Measurements from ENCODE around the gene RRAGD. TPM values are rescaled to one million over a fixed set of nuclear protein-coding genes. Genes with fewer than 3 reads are reported as not detected.

Gene RRAGD
- total and polyA plus RNA-seq, 2 of the 8 experiments (the other 6 are each of a cell fraction or from before 2014, with no cell fraction given): 7.2 to 30.8 TPM

GRCh38 chr6:89355511-89356194 lies 56.4 kb downstream of the RRAGD start (continued):
- TF ChIP-seq, protein P1, sequence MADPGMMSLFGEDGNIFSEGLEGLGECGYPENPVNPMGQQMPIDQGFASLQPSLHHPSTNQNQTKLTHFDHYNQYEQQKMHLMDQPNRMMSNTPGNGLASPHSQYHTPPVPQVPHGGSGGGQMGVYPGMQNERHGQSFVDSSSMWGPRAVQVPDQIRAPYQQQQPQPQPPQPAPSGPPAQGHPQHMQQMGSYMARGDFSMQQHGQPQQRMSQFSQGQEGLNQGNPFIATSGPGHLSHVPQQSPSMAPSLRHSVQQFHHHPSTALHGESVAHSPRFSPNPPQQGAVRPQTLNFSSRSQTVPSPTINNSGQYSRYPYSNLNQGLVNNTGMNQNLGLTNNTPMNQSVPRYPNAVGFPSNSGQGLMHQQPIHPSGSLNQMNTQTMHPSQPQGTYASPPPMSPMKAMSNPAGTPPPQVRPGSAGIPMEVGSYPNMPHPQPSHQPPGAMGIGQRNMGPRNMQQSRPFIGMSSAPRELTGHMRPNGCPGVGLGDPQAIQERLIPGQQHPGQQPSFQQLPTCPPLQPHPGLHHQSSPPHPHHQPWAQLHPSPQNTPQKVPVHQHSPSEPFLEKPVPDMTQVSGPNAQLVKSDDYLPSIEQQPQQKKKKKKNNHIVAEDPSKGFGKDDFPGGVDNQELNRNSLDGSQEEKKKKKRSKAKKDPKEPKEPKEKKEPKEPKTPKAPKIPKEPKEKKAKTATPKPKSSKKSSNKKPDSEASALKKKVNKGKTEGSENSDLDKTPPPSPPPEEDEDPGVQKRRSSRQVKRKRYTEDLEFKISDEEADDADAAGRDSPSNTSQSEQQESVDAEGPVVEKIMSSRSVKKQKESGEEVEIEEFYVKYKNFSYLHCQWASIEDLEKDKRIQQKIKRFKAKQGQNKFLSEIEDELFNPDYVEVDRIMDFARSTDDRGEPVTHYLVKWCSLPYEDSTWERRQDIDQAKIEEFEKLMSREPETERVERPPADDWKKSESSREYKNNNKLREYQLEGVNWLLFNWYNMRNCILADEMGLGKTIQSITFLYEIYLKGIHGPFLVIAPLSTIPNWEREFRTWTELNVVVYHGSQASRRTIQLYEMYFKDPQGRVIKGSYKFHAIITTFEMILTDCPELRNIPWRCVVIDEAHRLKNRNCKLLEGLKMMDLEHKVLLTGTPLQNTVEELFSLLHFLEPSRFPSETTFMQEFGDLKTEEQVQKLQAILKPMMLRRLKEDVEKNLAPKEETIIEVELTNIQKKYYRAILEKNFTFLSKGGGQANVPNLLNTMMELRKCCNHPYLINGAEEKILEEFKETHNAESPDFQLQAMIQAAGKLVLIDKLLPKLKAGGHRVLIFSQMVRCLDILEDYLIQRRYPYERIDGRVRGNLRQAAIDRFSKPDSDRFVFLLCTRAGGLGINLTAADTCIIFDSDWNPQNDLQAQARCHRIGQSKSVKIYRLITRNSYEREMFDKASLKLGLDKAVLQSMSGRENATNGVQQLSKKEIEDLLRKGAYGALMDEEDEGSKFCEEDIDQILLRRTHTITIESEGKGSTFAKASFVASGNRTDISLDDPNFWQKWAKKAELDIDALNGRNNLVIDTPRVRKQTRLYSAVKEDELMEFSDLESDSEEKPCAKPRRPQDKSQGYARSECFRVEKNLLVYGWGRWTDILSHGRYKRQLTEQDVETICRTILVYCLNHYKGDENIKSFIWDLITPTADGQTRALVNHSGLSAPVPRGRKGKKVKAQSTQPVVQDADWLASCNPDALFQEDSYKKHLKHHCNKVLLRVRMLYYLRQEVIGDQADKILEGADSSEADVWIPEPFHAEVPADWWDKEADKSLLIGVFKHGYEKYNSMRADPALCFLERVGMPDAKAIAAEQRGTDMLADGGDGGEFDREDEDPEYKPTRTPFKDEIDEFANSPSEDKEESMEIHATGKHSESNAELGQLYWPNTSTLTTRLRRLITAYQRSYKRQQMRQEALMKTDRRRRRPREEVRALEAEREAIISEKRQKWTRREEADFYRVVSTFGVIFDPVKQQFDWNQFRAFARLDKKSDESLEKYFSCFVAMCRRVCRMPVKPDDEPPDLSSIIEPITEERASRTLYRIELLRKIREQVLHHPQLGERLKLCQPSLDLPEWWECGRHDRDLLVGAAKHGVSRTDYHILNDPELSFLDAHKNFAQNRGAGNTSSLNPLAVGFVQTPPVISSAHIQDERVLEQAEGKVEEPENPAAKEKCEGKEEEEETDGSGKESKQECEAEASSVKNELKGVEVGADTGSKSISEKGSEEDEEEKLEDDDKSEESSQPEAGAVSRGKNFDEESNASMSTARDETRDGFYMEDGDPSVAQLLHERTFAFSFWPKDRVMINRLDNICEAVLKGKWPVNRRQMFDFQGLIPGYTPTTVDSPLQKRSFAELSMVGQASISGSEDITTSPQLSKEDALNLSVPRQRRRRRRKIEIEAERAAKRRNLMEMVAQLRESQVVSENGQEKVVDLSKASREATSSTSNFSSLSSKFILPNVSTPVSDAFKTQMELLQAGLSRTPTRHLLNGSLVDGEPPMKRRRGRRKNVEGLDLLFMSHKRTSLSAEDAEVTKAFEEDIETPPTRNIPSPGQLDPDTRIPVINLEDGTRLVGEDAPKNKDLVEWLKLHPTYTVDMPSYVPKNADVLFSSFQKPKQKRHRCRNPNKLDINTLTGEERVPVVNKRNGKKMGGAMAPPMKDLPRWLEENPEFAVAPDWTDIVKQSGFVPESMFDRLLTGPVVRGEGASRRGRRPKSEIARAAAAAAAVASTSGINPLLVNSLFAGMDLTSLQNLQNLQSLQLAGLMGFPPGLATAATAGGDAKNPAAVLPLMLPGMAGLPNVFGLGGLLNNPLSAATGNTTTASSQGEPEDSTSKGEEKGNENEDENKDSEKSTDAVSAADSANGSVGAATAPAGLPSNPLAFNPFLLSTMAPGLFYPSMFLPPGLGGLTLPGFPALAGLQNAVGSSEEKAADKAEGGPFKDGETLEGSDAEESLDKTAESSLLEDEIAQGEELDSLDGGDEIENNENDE (IDR thresholded peaks at IDR 0.05; ENCODE audit: insufficient replicate concordance, low read length): no peak
- TF ChIP-seq EP300 (IDR thresholded peaks at IDR 0.05; ENCODE audit: borderline replicate concordance in 1 of 2, low read depth in 2 of 2, low read length in 2 of 2) (no peak), BACH1 (IDR thresholded peaks at IDR 0.05; ENCODE audit: low read length) (no peak), KDM1A (IDR thresholded peaks at IDR 0.05; ENCODE audit: borderline replicate concordance, low read length) (no peak), BRCA1 (IDR thresholded peaks at IDR 0.05; ENCODE audit: low read depth, low read length) (no peak), RNF2 (IDR thresholded peaks at IDR 0.05; ENCODE audit: borderline replicate concordance, low read depth, low read length, missing control alignments, poor library complexity, severe bottlenecking) (no peak), JUND (IDR thresholded peaks at IDR 0.05; ENCODE audit: low read length) (no peak), TCF12 (IDR thresholded peaks at IDR 0.05; ENCODE audit: low read depth, low read length) (no peak), PHF8 (conservative IDR thresholded peaks at IDR 0.05; ENCODE audit: low read depth, low read length) (no peak)
